H7 (cell line): ENCODE data around the gene NEK3. TPM values are rescaled to one million over a fixed set of nuclear protein-coding genes. Genes with fewer than 3 reads are reported as not detected.
"Not testable (repeated sequence)": the region's sequence is repeated elsewhere in the genome, so short reads cannot be mapped to it uniquely, and the experiment has no call there.

ENCODE experiments used
- DNase-seq: peaks from one replicate; pipeline ENCODE4 v3.0.0; 2012
- H3K27me3 ChIP-seq: 2 replicates; pipeline ENCODE4 v1.6.0; 2011; ENCODE audit warnings: mild to moderate bottlenecking, low read length; ENCODE audit not compliant: control insufficient read depth, insufficient read depth
- H3K36me3 ChIP-seq: replicated peaks from 2 replicates; pipeline ENCODE4 v1.5.1; 2011; ENCODE audit warnings: low read length; ENCODE audit not compliant: control insufficient read depth, insufficient read depth
- H3K4me3 ChIP-seq: 2 replicates; pipeline ENCODE4 v1.5.1; 2011; ENCODE audit warnings: low read depth, mild to moderate bottlenecking, control low read depth, low read length, moderate library complexity; ENCODE audit not compliant: insufficient read depth
- total RNA-seq: library from RNA; depleted of rRNA; stranded (reverse); fragments of >200 nt; shearing (Covaris generic); gene quantifications from 2 replicates; pipeline ENCODE4 v1.2.3, GENCODE V29; 2014

Gene NEK3
- total RNA-seq, 1 experiment from 2014 or later: 27.0 TPM

GRCh38 chr13:52181316-52181954 lies 22.0 kb upstream of the NEK3 start:
- not testable (repeated sequence) for H3K27me3 ChIP-seq, H3K36me3 ChIP-seq, H3K4me3 ChIP-seq, DNase-seq

GRCh38 chr13:52179925-52180324 lies 20.5 kb upstream of the NEK3 start:
- no peak for DNase-seq
- Histone ChIP-seq H3K36me3 (peaks cover 3% of the 10 kb centered on the region), H3K4me3 (no peak overlapping the region), H3K27me3 (no peaks in the 10 kb centered on the region)

DNA sequence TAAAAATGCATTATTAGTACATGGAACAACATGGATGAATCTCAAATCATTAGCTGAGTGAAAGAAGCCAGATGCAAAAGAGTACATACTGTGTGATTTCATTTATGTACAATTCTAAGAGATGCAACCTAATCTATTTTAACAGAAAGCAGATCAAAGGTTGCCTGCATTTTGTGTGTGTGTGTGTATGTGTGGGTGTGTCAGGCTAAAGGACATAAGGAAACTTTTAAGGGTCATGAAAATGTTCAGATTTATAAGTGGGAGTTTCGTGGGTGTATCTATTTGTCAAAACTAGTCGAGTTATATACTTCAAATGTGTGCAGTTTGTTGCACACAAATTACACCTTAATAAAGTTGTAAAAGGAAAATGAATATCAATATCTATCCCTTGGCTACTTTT lies 17.9 kb upstream of the NEK3 start:
- no peak overlapping the region for H3K4me3 ChIP-seq
- no peak for DNase-seq
- H3K36me3 ChIP-seq: peaks cover 4% of the 10 kb centered on the region
- no peaks in the 10 kb centered on the region for H3K27me3 ChIP-seq

DNA sequence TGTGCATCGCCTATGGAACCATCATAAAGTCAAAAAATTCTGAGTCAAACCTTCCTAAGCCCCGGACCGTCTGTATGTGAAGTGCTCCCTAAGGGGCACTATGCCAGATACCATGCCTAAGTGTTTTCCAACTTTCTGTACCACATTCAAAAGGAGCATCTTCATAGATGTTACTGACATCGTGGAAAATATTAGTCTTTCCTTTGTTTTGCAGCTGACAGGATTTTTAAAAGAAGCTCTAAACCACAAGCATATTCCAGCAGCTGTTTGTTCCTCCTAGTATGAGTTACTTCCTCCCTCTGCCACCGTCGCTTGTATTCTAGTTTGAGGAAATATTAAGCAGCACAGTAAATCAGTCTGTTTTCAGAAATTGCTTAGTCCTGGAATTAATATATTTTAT lies 14.6 kb upstream of the NEK3 start:
- H3K36me3 ChIP-seq, DNase-seq, H3K4me3 ChIP-seq, H3K27me3 ChIP-seq: not testable (repeated sequence)

DNA sequence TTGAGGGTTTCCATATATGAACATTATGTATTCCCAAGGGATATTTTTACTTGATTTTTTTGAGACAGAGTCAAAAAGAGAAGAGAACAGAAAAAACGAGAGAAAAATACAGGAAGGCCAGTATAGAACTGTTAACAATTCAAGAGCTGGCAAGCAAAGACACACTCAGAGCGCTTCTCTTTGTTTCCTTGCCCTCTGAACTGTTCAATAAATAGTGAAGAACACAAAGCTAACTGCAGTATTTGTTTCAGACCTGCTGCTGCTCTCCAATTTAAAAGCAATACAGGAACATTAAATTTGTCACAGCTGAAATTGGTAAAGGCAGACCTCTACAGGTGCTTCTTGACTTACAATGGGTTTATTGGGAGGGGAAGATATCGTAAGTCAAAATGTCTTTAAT lies 14.0 kb upstream of the NEK3 start:
- no peak overlapping the region for H3K4me3 ChIP-seq
- DNase-seq: no peak
- peaks cover 7% of the 10 kb centered on the region for H3K36me3 ChIP-seq
- no peaks in the 10 kb centered on the region for H3K27me3 ChIP-seq

GRCh38 chr13:52171686-52172085 lies 12.3 kb upstream of the NEK3 start:
- not testable (repeated sequence) for H3K4me3 ChIP-seq, H3K36me3 ChIP-seq, DNase-seq, H3K27me3 ChIP-seq

GRCh38 chr13:52170828-52171391 lies 11.5 kb upstream of the NEK3 start:
- H3K27me3 ChIP-seq, DNase-seq: not testable (repeated sequence)

GRCh38 chr13:52169839-52170238 lies 10.4 kb upstream of the NEK3 start:
- Histone ChIP-seq H3K36me3 (peaks cover 7% of the 10 kb centered on the region), H3K4me3 (no peak overlapping the region), H3K27me3 (no peaks in the 10 kb centered on the region)
- DNase-seq: no peak

More at GRCh38 chr13:52170828-52171391, 11.5 kb upstream of the NEK3 start:
- not testable (repeated sequence) for H3K36me3 ChIP-seq, H3K4me3 ChIP-seq

- H3K27me3 ChIP-seq: no peaks in the 10 kb centered on the region; the same call in 1 of the 2 replicates
- DNase-seq: no peak
- H3K36me3 ChIP-seq: peaks cover 3% of the 10 kb centered on the region; the same call in 1 of the 2 replicates
- no peak overlapping the region for H3K4me3 ChIP-seq
Measured at GRCh38 chr13:52165411-52165810, 6.0 kb upstream of the NEK3 start.

GRCh38 chr13:52164989-52165388 lies 5.6 kb upstream of the NEK3 start:
- H3K27me3 ChIP-seq: peaks cover 2% of the 10 kb centered on the region
- no peak for DNase-seq
- H3K4me3 ChIP-seq: no peak overlapping the region
- H3K36me3 ChIP-seq: peaks cover 3% of the 10 kb centered on the region; the same call in 1 of the 2 replicates

- H3K27me3 ChIP-seq, DNase-seq, H3K4me3 ChIP-seq, H3K36me3 ChIP-seq: not testable (repeated sequence)
Measured at GRCh38 chr13:52163878-52164277, 4.5 kb upstream of the NEK3 start.

DNA sequence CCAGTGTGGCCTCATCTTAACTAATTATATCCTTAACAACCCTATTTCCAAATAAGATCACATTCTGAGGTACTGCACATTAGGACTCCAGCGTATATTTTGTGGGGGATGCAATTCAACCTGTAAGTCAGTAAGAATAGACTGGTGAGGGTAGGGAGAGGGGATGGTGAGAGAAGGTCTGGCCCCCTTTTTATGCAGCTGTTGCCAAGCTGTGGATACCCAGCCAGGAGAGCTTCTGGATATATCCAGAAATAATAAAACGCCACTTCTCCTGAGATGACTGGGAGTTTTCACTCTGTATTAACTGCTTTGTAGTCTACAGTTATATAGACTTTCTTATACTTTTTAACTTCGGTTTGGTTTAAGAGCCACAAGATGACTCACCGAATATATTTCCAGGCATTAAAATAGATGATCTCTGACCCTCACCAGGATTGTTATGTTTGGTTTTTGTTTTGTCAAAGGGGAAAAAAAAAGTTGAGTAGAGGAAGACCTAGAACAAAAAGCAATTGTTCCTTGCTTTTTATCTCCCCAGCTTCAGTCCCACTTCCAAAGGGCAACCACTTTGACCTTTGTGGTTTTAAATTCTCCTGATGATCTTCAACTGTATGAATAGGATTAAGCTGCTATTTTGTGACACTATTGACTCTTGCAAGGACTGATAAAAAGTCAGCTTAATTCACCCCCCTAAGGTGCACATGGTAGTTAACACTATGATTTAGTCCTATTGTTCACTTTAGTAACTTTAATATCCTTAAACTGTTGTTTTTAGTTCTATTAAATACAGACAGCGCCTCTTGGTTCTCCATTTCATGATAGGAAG lies 3.1 kb upstream of the NEK3 start:
- Histone ChIP-seq H3K27me3 (peaks cover 7% of the 10 kb centered on the region), H3K36me3 (no peaks in the 10 kb centered on the region), H3K4me3 (no peak overlapping the region)
- DNase-seq: no peak

DNA sequence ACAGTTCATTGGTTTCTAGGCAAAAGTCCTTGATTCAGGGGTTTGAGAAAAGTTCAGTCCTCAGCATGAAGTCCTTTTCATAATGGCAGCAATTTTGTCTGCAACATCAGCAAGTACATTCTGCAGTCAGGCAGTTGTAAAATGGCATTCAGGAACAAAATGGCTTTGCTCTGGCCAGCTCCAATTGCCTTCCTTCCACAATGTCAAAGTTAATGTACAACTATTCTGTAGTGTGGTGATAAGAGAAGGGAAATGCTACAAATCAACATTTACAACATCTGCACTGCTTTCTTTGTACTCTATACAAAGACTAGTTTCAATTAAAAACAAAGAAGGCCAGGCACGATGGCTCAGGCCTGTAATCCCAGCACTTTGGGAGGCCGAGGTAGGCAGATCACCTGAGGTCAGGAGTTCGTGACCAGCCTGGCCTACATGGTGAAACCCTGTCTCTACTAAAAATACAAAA lies 1.8 kb upstream of the NEK3 start:
- Histone ChIP-seq H3K27me3 (peaks cover 7% of the 10 kb centered on the region), H3K4me3 (no peak overlapping the region), H3K36me3 (no peaks in the 10 kb centered on the region)
- DNase-seq: no peak

DNA sequence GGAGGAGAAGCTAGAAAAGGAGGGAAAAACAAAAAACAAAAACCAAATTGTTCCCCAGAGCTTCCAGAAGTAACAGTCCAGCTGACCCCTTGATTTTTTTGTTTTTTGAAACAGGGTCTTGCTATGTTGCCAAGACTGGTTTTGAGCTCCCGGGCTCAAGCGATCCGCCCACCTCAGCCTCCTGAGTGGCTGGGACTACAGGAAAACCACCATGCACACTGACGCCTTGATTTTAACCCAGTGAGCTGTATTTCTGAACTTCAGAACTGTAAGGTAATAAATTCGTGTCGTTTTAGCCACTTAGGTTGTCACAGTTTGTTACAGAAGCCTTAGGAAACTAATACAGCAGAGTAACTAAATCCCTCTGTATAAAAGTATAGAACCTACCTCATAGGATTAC lies 1.1 kb upstream of the NEK3 start:
- Histone ChIP-seq H3K4me3 (no peak overlapping the region), H3K27me3 (peaks cover 7% of the 10 kb centered on the region), H3K36me3 (no peaks in the 10 kb centered on the region)
- DNase-seq: no peak

- H3K36me3 ChIP-seq: no peaks in the 10 kb centered on the region
- peaks cover 7% of the 10 kb centered on the region for H3K27me3 ChIP-seq
- DNase-seq: no peak
- no peak overlapping the region for H3K4me3 ChIP-seq
Measured at GRCh38 chr13:52160053-52160452, 656 bp upstream of the NEK3 start.
